ENCODE data around the gene TFF1. TPM values are rescaled to one million over a fixed set of nuclear protein-coding genes. Genes with fewer than 3 reads are reported as not detected.

Gene TFF1
- total and polyA plus RNA-seq, 2 donors: 2.4 TPM; not detected in 1

- no peaks in the 10 kb centered on the region for H3K9me3 ChIP-seq (ENCODE audit: control insufficient read depth in 2 of 2, insufficient read depth in 1 of 2, low read length in 1 of 2)
- H3K36me3 ChIP-seq (ENCODE audit: control insufficient read depth in 2 of 2, insufficient read depth in 2 of 2, low read length in 1 of 2): no peaks in the 10 kb centered on the region
- no peak overlapping the region for H3K27ac ChIP-seq (ENCODE audit: low read depth in 1 of 2, low read length in 1 of 2)
- no peaks in the 10 kb centered on the region for H3K27me3 ChIP-seq (ENCODE audit: control insufficient read depth in 2 of 2, insufficient read depth in 1 of 2, low read length in 1 of 2)
- no peak overlapping the region for H3K4me3 ChIP-seq (ENCODE audit: low read length in 2 of 2)
- WGBS: 94% methylated on average over 24 of the region's 24 CpGs
- H3K4me1 ChIP-seq (ENCODE audit: control insufficient read depth in 2 of 2, insufficient read depth in 2 of 2, low read length in 2 of 2): peaks cover 0 to 14% of the 10 kb centered on the region in 2 donors
- no peak for DNase-seq (ENCODE audit: low read depth in 6 of 9, low spot score in 9 of 9)
Observed at GRCh38 chr21:42340187-42341050, 25.9 kb downstream of the TFF1 start.

GRCh38 chr21:42338729-42339715 lies 27.3 kb downstream of the TFF1 start:
- H3K9me3 ChIP-seq (ENCODE audit: control insufficient read depth in 2 of 2, insufficient read depth in 1 of 2, low read length in 1 of 2): no peaks in the 10 kb centered on the region
- no peak overlapping the region for H3K4me3 ChIP-seq (ENCODE audit: low read length in 2 of 2)
- 98% methylated on average over 17 of the region's 17 CpGs for WGBS
- no peaks in the 10 kb centered on the region for H3K36me3 ChIP-seq (ENCODE audit: control insufficient read depth in 2 of 2, insufficient read depth in 2 of 2, low read length in 1 of 2)
- no peaks in the 10 kb centered on the region for H3K27me3 ChIP-seq (ENCODE audit: control insufficient read depth in 2 of 2, insufficient read depth in 1 of 2, low read length in 1 of 2)
- no peak overlapping the region for H3K27ac ChIP-seq (ENCODE audit: low read depth in 1 of 2, low read length in 1 of 2)
- peaks cover 0 to 14% of the 10 kb centered on the region in 2 donors for H3K4me1 ChIP-seq (ENCODE audit: control insufficient read depth in 2 of 2, insufficient read depth in 2 of 2, low read length in 2 of 2)
- DNase-seq (ENCODE audit: low read depth in 6 of 9, low spot score in 9 of 9): no peak

- Histone ChIP-seq H3K4me3 (ENCODE audit: low read length in 2 of 2) (no peak overlapping the region), H3K9me3 (ENCODE audit: control insufficient read depth in 2 of 2, insufficient read depth in 1 of 2, low read length in 1 of 2) (no peaks in the 10 kb centered on the region), H3K36me3 (ENCODE audit: control insufficient read depth in 2 of 2, insufficient read depth in 2 of 2, low read length in 1 of 2) (no peaks in the 10 kb centered on the region), H3K27me3 (ENCODE audit: control insufficient read depth in 2 of 2, insufficient read depth in 1 of 2, low read length in 1 of 2) (no peaks in the 10 kb centered on the region), H3K4me1 (ENCODE audit: control insufficient read depth in 2 of 2, insufficient read depth in 2 of 2, low read length in 2 of 2) (peaks cover 0 to 14% of the 10 kb centered on the region in 2 donors), H3K27ac (ENCODE audit: low read depth in 1 of 2, low read length in 1 of 2) (no peak overlapping the region)
- 64% methylated on average over 23 of the region's 23 CpGs for WGBS
- peak; percentile 55 to 87 (median 63) for DNase-seq (ENCODE audit: low read depth in 6 of 9, low spot score in 9 of 9)
Observed at GRCh38 chr21:42337830-42338728, 28.3 kb downstream of the TFF1 start.

GRCh38 chr21:42337276-42337675 lies 29.1 kb downstream of the TFF1 start:
- no peak for DNase-seq (ENCODE audit: low read depth in 6 of 9, low spot score in 9 of 9)
- no peak overlapping the region for H3K4me3 ChIP-seq (ENCODE audit: low read length in 2 of 2)
- peaks cover 0 to 14% of the 10 kb centered on the region in 2 donors for H3K4me1 ChIP-seq (ENCODE audit: control insufficient read depth in 2 of 2, insufficient read depth in 2 of 2, low read length in 2 of 2)
- no peaks in the 10 kb centered on the region for H3K27me3 ChIP-seq (ENCODE audit: control insufficient read depth in 2 of 2, insufficient read depth in 1 of 2, low read length in 1 of 2)
- no peaks in the 10 kb centered on the region for H3K36me3 ChIP-seq (ENCODE audit: control insufficient read depth in 2 of 2, insufficient read depth in 2 of 2, low read length in 1 of 2)
- 96% methylated on average over 4 of the region's 4 CpGs for WGBS
- no peak overlapping the region for H3K27ac ChIP-seq (ENCODE audit: low read depth in 1 of 2, low read length in 1 of 2)
- H3K9me3 ChIP-seq (ENCODE audit: control insufficient read depth in 2 of 2, insufficient read depth in 1 of 2, low read length in 1 of 2): no peaks in the 10 kb centered on the region

GRCh38 chr21:42336054-42336453 lies 30.3 kb downstream of the TFF1 start:
- WGBS: 73% methylated on average over 10 of the region's 10 CpGs
- no peaks in the 10 kb centered on the region for H3K27me3 ChIP-seq (ENCODE audit: control insufficient read depth in 2 of 2, insufficient read depth in 1 of 2, low read length in 1 of 2)
- no peaks in the 10 kb centered on the region for H3K9me3 ChIP-seq (ENCODE audit: control insufficient read depth in 2 of 2, insufficient read depth in 1 of 2, low read length in 1 of 2)

GRCh38 chr21:42332557-42333317 lies 33.6 kb downstream of the TFF1 start:
- DNase-seq (ENCODE audit: low read depth in 6 of 9, low spot score in 9 of 9): no peak
- Histone ChIP-seq H3K27me3 (ENCODE audit: control insufficient read depth in 2 of 2, insufficient read depth in 1 of 2, low read length in 1 of 2) (no peaks in the 10 kb centered on the region), H3K4me3 (ENCODE audit: low read length in 2 of 2) (no peak overlapping the region), H3K36me3 (ENCODE audit: control insufficient read depth in 2 of 2, insufficient read depth in 2 of 2, low read length in 1 of 2) (no peaks in the 10 kb centered on the region), H3K4me1 (ENCODE audit: control insufficient read depth in 2 of 2, insufficient read depth in 2 of 2, low read length in 2 of 2) (peaks cover 0 to 6% of the 10 kb centered on the region in 2 donors), H3K27ac (ENCODE audit: low read depth in 1 of 2, low read length in 1 of 2) (no peak overlapping the region), H3K9me3 (ENCODE audit: control insufficient read depth in 2 of 2, insufficient read depth in 1 of 2, low read length in 1 of 2) (no peaks in the 10 kb centered on the region)
- 97% methylated on average over 5 of the region's 5 CpGs for WGBS

More at GRCh38 chr21:42336054-42336453, 30.3 kb downstream of the TFF1 start:
- H3K4me1 ChIP-seq (ENCODE audit: control insufficient read depth in 2 of 2, insufficient read depth in 2 of 2, low read length in 2 of 2): peaks cover 0 to 14% of the 10 kb centered on the region in 2 donors
- H3K4me3 ChIP-seq (ENCODE audit: low read length in 2 of 2): no peak overlapping the region
- H3K36me3 ChIP-seq (ENCODE audit: control insufficient read depth in 2 of 2, insufficient read depth in 2 of 2, low read length in 1 of 2): no peaks in the 10 kb centered on the region
- H3K27ac ChIP-seq (ENCODE audit: low read depth in 1 of 2, low read length in 1 of 2): no peak overlapping the region
- peak in 2 of 9 donors; percentile 29 to 61 for DNase-seq (ENCODE audit: low read depth in 6 of 9, low spot score in 9 of 9)

- Histone ChIP-seq H3K27ac (ENCODE audit: low read depth in 1 of 2, low read length in 1 of 2) (no peak overlapping the region), H3K27me3 (ENCODE audit: control insufficient read depth in 2 of 2, insufficient read depth in 1 of 2, low read length in 1 of 2) (no peaks in the 10 kb centered on the region), H3K4me3 (ENCODE audit: low read length in 2 of 2) (no peak overlapping the region), H3K36me3 (ENCODE audit: control insufficient read depth in 2 of 2, insufficient read depth in 2 of 2, low read length in 1 of 2) (no peaks in the 10 kb centered on the region), H3K9me3 (ENCODE audit: control insufficient read depth in 2 of 2, insufficient read depth in 1 of 2, low read length in 1 of 2) (no peaks in the 10 kb centered on the region), H3K4me1 (ENCODE audit: control insufficient read depth in 2 of 2, insufficient read depth in 2 of 2, low read length in 2 of 2) (peaks cover 0 to 5% of the 10 kb centered on the region in 2 donors)
- no peak for DNase-seq (ENCODE audit: low read depth in 6 of 9, low spot score in 9 of 9)
Observed at GRCh38 chr21:42331660-42332059, 34.7 kb downstream of the TFF1 start.
